GM10847 (cell line): ENCODE results near the gene LRRC7.

ENCODE experiments used
- POLR2A ChIP-seq: IDR thresholded peaks from 2 replicates; pipeline ENCODE4 v1.6.1; 2011; ENCODE audit not compliant: insufficient read length; ENCODE audit errors: extremely low read depth

Gene LRRC7

DNA sequence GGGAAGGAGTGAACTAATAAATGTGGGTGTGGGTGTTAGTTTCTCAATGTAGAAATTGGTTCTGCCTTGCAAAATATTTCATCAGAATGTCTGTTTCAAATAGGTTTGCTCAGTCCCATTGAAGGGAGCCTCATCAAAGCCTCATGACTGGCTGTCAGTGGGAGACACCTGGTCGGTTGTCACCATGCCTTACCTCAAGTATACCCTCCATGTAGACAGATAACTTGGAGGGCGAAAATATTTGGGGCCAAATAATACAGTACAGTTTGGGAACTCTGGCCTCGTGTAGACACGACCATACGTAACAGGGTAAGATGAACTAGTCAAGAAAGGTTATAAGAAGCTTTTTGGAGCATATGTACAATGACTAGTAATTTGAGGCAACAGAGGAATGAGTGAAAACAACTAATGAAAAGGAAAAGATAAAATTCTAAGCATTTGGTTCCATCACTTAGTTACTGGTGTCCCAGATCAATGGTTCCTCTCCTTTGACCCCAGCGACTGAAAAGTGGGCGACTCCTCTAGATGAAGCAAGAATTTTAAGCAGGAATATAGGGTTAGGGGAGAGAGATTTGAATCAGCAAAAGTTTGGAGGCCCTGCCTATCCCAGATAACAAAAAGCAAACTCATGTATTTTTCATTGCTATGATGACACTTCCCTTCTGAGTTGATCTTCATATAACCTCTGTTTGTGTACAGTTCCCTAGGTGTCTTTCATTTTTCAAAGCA, 473.8 kb downstream of the LRRC7 start:
- no peak for TF ChIP-seq POLR2A

DNA sequence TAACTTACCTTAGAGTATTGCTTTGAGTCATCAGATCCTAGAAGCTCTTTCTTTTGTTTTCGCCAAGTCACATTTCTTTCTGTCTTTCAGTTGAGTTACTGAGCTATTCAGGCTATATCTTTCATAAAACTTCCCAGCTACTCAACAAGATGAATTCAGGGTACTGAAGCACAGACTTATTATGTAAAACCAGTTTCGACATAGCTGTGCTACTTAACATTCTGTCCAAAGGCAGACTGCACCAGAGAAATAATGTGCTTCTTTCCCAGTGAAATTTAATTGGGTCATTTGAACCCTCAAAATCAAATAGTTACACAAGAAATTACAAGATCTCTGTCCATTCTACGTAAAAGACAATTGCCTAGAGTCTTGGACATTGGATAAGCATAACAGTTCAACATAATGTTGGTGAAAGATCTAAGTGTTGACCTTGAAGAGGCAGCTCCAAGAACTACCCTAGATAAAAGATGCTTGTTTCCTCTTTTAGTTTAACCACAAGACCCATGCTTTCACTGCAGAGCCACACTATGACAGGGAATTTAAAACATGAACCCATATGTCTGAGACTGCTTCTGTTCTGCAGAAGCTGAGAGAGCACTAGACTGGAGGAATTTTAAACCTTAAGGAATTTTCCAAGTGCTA, 474.5 kb downstream of the LRRC7 start:
- TF ChIP-seq POLR2A, result no peak

DNA sequence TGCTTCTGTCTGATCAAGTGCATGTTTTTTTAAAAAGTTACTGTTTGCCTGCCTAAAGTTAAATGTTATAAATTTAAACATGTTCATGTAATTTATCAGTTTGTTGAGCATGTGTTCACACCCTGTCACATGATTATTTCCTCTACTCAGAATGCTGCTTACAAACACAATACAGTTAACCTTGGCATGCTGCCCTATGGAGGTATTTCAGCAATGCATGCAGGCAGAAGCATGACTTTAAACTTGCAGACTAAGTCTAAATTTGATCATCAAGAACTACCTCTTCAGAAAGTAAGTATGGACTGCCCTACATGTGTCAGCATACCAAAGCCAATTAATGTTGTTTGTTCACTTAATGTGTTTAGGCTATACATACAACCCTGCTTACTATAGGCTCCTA, 476.1 kb downstream of the LRRC7 start:
- TF ChIP-seq POLR2A, result no peak

DNA sequence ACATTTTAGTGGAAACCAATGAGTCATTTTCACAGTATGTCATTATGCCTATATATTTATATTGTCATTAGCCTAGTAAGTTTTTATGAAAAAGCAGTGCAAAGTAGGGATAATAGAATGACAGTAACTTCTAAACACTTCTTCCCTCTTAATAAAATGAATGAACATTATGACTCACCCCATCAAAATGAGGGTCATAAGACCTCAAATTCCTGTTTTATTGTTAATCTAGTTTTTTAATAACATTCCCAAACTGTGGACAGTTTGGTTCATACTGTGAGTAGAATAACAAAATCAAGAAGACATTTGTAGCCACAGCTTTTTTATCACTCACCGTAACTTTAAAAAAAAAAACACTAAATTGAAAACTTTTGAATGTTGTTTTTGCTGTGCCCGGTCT, 477.1 kb downstream of the LRRC7 start:
- no peak for TF ChIP-seq POLR2A

DNA sequence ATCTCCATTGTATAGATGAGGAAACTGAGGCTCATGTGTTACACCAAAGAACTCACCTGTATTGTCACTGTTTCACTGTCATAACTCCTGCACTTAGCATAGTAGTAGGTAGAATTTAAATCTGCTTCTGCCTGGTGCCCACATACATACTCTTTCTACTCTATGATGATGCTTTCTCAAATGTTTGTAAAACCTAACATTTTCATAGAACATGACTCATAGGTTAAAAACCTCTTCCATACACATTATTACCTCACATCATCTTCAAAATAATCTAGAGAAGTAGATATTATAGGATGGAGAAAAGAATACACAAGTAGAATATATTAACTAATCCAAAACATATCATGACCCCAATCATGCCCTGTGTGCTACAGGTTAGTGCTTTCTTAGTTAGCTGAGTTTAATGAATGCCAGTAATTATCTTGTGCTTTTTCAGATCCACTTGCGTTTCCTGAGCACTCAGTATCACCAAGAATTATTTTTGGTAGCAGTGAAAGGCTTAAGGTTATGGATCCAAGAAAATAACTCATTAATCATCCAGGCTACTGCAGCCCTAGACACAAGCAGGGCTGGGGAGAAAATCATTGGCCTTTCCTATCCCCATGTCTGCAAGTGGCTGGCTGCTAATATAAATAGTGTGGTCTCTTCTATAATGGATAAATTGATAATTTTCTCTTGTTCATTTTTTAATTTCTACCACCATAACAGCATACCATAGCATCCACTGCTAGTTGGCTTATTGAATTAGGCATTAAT, 480.8 kb downstream of the LRRC7 start:
- no peak for TF ChIP-seq POLR2A

DNA sequence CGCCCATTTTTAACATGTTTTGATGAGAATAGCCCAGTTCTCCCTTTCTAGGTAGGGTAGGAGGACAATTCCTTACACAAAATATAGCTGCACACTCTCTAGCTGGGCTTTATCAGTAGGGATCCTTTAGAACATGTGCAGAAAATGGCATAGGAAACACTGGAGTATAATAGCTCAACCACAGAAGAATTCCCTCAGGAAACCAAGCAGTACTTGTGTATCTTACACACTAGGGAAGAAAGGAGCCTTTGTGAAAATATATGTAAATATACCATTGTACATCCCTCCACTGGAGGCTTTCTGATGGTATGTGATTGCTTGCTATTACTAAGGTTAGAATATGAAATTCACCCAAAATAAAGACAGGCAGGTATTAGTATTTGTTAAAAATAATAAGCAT, 484.2 kb downstream of the LRRC7 start:
- TF ChIP-seq POLR2A, result no peak

DNA sequence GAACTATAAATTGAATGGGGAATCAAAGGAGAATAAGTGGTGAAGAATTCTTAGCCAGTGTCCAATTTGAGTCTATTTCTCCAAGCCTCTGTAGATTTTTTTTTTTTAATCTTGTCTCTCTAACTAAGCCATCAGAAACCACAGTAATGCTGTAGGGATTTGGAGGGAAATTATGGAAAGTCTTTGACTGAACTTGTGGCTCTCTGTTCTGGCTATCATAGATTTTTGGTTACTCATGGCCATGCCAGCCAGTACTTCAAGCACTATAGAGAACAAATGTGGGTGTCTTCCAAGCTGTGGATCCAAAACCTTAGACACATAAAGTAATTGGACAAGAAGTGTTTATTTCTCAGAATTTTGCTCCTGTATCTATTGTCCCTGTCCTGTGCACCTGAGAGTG, 489.8 kb downstream of the LRRC7 start:
- TF ChIP-seq POLR2A, result no peak

DNA sequence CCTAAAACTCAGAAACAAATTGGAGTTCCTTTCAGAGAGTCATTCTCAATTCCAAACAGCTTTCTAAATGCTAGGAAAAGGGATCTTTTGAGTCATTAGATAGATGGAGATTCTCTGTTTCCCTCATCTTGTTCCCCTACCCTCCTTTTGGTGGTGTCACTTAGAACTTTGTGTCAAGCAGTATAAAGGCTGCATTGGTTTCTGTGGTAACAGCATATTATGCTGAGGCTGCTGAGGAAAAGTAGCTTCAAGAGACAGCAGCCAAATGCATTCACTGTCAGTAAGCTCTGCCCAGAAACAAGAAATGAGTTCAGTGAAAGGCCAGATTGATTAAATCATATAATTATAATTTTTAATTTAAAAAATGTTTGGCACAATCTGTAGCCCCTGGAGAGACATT, 493.5 kb downstream of the LRRC7 start:
- TF ChIP-seq POLR2A, result no peak

DNA sequence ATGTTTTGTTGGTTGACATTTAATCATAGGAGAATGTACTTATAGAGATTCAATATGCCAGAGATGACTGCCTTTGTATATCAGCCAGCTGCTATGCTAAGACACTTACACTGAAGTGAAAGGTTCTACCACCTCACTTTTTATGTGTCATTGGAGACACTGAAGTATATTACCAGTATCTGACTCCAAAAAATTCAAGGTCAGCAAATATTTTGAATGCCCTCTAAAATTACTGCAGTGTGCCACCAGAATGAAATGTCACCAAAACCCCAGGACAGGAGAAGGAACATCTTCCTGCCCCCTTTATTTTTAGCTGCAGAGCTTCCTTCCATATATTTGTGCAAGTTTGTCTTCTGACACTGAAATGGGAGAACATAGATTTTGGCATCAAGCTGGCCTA, 496.1 kb downstream of the LRRC7 start:
- TF ChIP-seq POLR2A, result no peak

DNA sequence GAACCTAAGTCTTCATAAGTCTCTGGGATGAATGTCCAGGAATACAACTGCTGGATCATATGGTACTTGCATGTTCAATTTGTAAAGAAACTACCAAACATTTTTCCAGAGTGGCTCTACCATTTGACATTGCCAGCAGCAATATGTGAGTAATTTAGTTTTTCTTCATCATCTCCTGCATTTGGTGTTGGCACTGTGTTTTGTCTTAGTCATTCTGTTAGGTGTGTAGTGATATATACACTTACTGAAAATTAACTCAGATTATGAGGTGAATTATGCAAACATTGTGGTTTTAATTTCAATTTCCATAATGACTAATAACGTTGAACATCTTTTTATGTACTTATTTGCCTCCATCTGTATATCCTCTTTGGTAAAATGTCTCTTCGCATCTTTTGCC, 499.0 kb downstream of the LRRC7 start:
- TF ChIP-seq POLR2A, result no peak

DNA sequence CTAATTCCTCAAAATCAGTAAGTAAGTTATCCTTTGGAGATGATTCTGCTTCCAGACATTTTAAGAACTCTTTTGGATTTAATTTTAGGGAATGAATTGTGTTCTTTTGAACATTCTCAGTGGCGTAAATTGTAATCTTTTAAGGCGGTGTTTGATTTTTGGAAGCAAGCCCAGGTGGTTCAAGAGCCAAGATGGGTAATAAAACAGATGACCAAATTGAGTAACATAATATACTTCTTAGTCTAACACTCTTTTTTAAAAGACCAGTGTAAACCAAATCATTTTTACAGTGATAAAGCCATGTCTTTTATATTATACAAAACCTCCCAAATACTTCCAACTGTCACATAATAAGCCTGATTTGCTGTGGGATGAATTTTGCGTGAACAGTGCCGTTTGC, 503.9 kb downstream of the LRRC7 start:
- no peak for TF ChIP-seq POLR2A

DNA sequence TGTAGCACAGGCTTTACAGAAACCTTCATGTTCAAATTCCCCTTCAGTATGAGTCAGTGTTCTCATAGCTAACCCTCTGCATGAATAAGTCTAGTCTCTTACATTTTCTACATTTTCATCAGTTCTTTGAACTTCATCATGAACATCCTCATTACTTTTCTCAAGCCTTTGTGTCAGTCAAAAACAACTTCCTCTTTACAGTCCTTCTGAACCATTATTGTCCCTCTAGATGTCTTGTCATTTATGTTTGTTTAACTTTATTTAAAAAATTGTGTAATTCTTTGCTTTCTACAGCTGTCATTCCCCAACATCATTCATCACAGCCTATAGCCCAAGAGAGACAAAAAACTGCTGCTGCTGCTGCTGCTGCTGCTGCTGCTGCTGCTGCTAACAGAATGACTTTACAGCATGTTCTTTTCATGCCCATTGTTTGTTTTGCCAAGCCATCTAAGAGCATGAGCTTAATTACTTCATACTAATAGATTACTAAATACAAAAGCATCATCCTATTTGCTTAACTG, 504.6 kb downstream of the LRRC7 start:
- TF ChIP-seq POLR2A, result no peak

DNA sequence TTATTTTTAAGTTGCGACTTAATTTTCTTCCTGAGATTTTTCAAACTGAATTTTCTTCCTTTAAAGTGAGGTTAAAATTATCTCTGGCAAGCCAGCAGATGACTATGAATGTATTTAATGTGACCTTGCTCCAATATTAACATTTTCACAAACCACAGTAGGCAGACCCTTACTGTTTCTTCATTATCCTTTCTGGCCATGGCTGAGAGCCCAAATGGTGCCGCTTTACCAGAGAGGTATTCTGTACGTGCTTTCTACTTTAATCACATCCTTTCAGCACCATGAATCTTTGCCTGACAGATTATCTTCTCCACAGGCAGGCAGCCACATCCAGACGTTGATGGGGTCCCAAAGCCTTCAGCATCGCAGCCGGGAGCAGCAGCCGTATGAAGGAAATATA, 508.0 kb downstream of the LRRC7 start:
- no peak for TF ChIP-seq POLR2A

DNA sequence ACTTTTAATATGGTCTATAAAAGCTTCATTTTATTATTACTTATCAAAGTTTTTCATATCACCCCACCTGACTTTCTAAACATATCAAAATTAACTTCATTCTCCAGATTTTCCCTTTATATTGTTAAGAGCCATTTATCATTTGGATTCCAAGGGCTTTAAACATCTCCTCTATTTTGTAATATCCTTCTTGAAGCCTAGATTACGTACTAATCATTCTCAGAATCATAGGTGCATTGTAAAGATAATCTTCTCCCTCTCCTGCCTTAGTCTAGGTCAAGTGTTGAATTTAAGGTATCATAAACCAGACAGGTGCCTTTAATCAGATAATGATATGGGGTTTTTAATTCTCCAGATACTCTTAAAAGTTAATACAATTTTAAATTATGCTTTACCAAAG, 509.3 kb downstream of the LRRC7 start:
- TF ChIP-seq POLR2A, result no peak

DNA sequence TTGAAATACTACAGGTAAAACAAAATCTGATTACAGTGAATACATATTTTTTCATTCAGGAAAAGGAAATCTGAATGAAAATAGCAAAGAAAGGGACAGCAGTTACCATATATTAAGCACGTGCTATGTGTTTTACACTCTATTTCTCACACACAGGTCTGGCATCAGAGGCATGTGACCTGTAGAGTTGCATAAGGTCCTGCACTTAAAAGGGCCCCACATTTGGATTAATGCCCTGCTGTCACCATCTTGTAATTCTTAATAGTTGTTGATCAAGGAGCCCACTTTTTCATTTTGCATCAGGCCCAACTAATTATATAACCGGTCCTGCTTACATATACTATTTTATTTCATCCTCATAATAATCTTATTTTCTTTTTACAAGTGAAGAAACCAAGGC, 511.8 kb downstream of the LRRC7 start:
- no peak for TF ChIP-seq POLR2A

DNA sequence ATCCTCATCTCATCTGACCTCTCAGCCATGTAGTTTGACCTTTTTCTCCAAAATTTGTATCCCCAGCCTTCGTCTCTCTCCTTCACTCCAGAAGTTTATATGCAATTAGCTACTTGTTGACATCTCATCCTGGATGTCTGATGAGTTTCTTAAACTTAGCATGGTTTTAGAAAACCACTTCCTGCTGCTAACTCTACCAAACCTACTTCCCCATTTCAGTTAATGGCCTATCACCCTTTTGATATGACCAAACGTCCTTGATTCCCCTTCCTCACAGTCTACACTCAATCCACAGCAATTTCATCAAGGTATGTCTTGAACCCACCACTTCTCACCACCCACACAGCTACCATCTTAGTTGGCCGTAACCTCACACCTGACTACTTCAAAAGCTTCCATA, 515.8 kb downstream of the LRRC7 start:
- TF ChIP-seq POLR2A, result no peak
